Spinal cord (tissue), 10 donors: Measurements from ENCODE around the gene TANGO2. TPM values are rescaled to one million over a fixed set of nuclear protein-coding genes. Genes with fewer than 3 reads are reported as not detected.
A peak's percentile ranks its signal among the peaks of the same experiment; 100 is the strongest.

Source experiments
- DNase-seq, 6 donors: peaks; one replicate each; pipeline versions ENCODE4 v3.0.0 to v3.0.0-alpha.2; 2013 to 2015; ENCODE audit warnings: low spot score in 6 of 6, low read depth in 4 of 6
- H3K27ac ChIP-seq: one replicate; pipeline ENCODE4 v1.5.1; 2013; ENCODE audit warnings: low read depth, low read length, control low read depth
- H3K27me3 ChIP-seq: one replicate; pipeline ENCODE4 v1.6.1; 2013; ENCODE audit warnings: low read length; ENCODE audit not compliant: control insufficient read depth, insufficient read depth
- H3K36me3 ChIP-seq: one replicate; pipeline ENCODE4 v1.6.1; 2013; ENCODE audit warnings: low read length; ENCODE audit not compliant: control insufficient read depth, insufficient read depth
- H3K4me1 ChIP-seq: one replicate; pipeline ENCODE4 v1.6.1; 2013; ENCODE audit warnings: low read length; ENCODE audit not compliant: control insufficient read depth, insufficient read depth
- H3K4me3 ChIP-seq: one replicate; pipeline ENCODE4 v1.5.1; 2013; ENCODE audit warnings: low read depth, low read length, control low read depth
- H3K9me3 ChIP-seq: one replicate; pipeline ENCODE4 v1.6.1; 2013; ENCODE audit warnings: low read length; ENCODE audit not compliant: control insufficient read depth, insufficient read depth
- WGBS: methylation state at CpG from one replicate; pipeline ENCODE4 v1.1.5; 2013; ENCODE audit warnings: missing lambda C conversion rate; ENCODE audit not compliant: insufficient coverage; 5-methylcytosine and 5-hydroxymethylcytosine counted together
- polyA plus RNA-seq, 2 donors: library from polyadenylated mRNA; unstranded; fragments of 120-200 nt; gene quantifications; one replicate each; pipeline ENCODE4 v1.2.1, GENCODE V29; 2013; ENCODE audit not compliant: insufficient read length in 2 of 2
- total RNA-seq, 2 donors: library from RNA; depleted of rRNA in 1 of 2; stranded (reverse); fragments of 120-200 nt in 1 of 2; fragments of >200 nt in 1 of 2; gene quantifications; one replicate each; pipeline versions ENCODE4 v1.2.3 to v1.2.4, GENCODE V29; 2013 to 2014
- donor health status: healthy.

The TANGO2 gene
- total and polyA plus RNA-seq, 4 donors: 17.9 to 32.6 (median 23.3) TPM

DNA sequence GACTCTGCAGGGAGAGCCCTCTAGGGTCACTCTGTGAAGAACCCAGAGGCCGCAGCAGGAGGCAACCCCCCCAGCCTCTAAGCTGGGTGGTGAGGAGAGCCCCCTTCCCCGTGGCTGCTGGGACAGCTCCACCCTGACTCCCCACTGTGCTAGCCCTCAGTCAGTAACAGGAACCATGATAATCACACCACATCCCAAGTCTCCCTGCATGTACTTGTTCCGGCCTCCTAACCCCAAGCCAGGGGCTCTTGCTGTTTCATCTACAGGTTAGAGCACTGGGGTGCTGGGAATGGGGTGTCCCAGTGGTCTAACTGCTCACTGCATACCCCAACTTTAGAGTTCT lies 31.2 kb upstream of the TANGO2 start:
- H3K4me1 ChIP-seq: peaks cover 84% of the 10 kb centered on the region
- WGBS: 56% methylated on average over 2 of the region's 3 CpGs
- no peak overlapping the region for H3K4me3 ChIP-seq
- H3K9me3 ChIP-seq: no peaks in the 10 kb centered on the region
- no peak overlapping the region for H3K27ac ChIP-seq
- H3K36me3 ChIP-seq: peaks cover 63% of the 10 kb centered on the region
- H3K27me3 ChIP-seq: no peaks in the 10 kb centered on the region
- DNase-seq: no peak

DNA sequence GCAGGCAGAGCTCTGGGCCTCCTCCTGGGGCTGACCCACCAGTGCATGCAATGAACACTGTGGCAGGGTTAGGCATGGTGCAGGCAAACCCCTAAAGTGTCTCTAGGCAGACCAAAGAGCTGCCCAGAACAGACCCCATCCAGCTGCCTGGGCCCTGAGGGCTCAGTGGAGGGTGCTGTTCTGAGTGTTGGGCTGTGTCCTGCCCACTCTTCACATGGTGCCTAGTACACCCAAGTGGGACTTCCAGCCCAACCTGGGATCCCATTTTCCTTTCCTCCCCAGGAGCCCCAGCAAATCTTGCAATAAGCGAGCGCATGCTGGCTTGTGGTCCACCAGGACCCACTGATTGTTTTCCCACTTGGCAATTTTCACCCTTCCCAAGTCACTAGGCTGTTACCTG lies 30.7 kb upstream of the TANGO2 start:
- H3K4me1 ChIP-seq: peaks cover 79% of the 10 kb centered on the region
- H3K27me3 ChIP-seq: no peaks in the 10 kb centered on the region
- H3K4me3 ChIP-seq: no peak overlapping the region
- peaks cover 60% of the 10 kb centered on the region for H3K36me3 ChIP-seq
- H3K27ac ChIP-seq: no peak overlapping the region
- no peaks in the 10 kb centered on the region for H3K9me3 ChIP-seq
- DNase-seq: no peak
- 86% methylated on average over 2 of the region's 2 CpGs for WGBS

DNA sequence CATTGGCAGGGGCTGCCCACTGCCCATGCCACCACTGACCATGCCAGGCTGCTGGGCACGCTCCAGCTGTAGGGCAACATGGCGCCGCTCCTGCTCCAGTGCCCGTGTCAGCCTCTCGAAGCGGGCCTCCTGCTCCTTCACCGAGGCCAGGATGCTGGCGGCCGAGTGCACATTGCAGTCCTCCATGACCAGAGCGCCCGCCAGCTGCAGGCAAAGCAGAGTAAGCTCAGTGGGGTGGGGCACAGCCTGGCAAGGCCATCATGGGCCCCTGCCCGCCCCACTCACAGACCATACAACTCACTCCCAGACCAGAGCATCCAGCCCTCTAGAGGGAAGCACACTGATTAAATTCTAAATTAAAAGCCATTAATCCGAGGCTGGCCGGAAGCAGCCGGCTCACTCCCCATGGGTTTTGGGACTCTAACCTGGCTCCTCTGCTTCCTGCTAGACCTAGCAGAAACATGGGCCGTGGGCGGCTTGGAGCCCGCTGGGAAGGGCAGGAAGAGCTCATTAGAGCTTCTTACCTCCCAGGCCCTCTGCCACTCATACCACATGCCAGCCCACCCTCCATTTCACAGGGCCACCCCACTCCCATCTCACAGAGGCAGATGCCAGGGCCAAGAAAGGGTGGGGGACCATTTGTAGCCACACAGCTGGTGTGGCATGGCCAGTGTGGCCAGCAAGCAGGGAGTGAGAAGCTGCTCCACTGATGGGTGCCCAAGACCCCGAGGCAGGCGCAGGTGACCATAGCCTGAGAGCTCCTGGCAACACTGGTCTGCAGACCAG lies 30.1 kb upstream of the TANGO2 start:
- Histone ChIP-seq H3K4me3 (no peak overlapping the region), H3K27me3 (no peaks in the 10 kb centered on the region), H3K36me3 (peaks cover 60% of the 10 kb centered on the region), H3K9me3 (no peaks in the 10 kb centered on the region), H3K4me1 (peaks cover 79% of the 10 kb centered on the region), H3K27ac (peak overlapping the region; percentile 77)
- WGBS: 81% methylated on average over 20 of the region's 20 CpGs
- peak in 1 of 6 donors; percentile 68 for DNase-seq

DNA sequence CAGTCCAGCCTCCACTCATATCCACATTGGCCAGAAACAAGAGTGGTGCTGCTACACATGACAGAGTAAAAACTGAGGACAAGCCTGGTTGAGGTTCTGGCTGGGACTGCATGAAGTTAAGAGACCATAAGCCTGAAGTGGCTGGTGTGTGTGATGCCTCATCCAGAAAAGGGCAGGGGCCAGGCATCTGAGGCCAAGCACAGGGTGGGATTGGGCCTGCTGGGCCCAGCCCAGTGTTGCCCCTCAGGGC lies 29.6 kb upstream of the TANGO2 start:
- no peak overlapping the region for H3K4me3 ChIP-seq
- H3K9me3 ChIP-seq: no peaks in the 10 kb centered on the region
- peak overlapping the region; percentile 77 for H3K27ac ChIP-seq
- H3K4me1 ChIP-seq: peaks cover 79% of the 10 kb centered on the region
- H3K36me3 ChIP-seq: peaks cover 63% of the 10 kb centered on the region
- no peaks in the 10 kb centered on the region for H3K27me3 ChIP-seq
- no peak for DNase-seq

DNA sequence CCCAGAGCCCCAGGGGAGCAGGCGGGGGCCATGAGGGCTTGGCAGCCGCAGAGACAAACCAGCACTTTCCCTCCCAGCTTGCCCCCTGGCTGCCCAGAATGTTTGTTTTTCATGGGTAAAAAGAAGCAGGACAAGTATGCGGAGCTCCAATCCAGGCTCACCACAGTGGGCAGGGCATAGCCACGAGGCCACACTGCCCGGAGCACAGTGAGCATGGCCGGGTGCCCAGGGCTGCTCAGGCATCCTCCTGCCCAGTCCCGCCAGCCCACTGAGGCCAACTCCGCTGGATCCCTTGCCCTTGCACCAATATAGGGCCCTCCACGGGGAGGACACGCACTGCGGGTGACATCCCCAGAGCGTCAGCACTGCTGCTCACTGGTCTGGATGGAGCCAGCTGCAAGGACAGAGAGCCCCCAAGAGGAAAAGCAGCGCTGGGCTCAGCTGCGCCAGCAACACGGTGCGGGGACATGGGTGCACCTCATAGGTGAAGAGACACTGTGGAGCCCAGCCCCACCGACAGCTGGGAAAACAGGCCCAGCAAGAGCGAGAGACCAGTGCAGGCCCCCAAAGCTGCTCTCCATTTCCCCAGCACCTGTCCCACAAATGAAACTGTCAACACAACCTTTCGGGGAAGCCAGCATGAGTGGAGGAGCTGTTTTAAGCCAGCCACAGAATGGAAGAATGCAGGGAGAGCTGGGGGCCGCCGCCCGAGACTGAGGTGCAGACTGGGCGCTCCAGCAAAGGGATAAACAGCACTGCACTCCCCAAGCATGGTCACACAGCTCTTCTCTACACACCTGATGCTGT lies 29.1 kb upstream of the TANGO2 start:
- 64% methylated on average over 17 of the region's 23 CpGs for WGBS
- Histone ChIP-seq H3K4me1 (peaks cover 79% of the 10 kb centered on the region), H3K36me3 (peaks cover 63% of the 10 kb centered on the region)

DNA sequence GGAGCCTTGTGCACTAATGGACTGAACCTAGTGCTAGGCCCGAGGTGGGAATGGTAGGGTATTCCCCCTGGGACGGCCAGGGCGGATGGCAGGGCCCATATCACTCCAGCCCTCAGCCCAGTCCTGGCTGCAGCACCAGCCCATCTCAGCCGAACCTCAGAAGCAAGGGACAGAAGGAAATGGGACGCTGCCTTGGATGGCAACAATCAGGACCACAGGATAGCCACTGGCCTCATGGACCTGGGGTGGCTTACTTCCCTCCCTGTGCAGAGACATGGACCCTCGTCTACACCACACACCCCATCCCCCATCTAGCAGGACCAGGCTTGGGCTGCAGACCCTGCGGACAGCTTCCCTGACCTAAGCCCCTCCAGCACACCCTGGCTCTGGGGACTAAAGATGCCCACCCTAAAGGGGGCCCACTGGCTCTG lies 28.4 kb upstream of the TANGO2 start:
- Histone ChIP-seq H3K36me3 (peaks cover 63% of the 10 kb centered on the region), H3K4me3 (no peak overlapping the region), H3K27ac (no peak overlapping the region), H3K4me1 (peaks cover 82% of the 10 kb centered on the region), H3K27me3 (no peaks in the 10 kb centered on the region), H3K9me3 (no peaks in the 10 kb centered on the region)
- WGBS: 93% methylated on average over 6 of the region's 7 CpGs
- no peak for DNase-seq

More for the DNA sequence above, 29.1 kb upstream of the TANGO2 start:
- Histone ChIP-seq H3K27ac (peak overlapping the region; percentile 77), H3K9me3 (no peaks in the 10 kb centered on the region), H3K4me3 (no peak overlapping the region), H3K27me3 (no peaks in the 10 kb centered on the region)
- peak in 1 of 6 donors; percentile 50 for DNase-seq

DNA sequence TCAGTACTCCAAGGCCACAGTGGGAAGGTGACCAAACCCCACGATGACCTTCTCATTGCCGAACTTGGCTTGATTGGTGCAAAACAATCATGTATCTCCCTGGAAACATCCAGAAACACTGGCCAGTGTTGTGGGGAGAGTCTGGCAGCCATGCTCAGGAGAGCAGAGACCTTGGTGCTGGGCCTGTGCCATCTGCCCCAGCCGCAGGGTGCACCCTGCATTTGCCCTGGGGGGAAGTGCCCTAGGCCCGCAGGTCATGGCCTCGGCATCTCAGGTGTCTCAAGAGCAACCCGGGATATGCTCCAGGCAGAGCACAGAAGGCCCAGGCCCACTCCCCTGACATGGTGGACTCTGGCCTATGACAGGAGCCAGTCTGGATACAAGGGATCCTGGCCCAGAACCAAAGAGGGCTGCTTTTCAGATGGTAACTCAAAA lies 28.0 kb upstream of the TANGO2 start:
- Histone ChIP-seq H3K27ac (peak overlapping the region; percentile 25), H3K27me3 (no peaks in the 10 kb centered on the region), H3K36me3 (peaks cover 63% of the 10 kb centered on the region), H3K4me1 (peaks cover 82% of the 10 kb centered on the region), H3K9me3 (no peaks in the 10 kb centered on the region), H3K4me3 (no peak overlapping the region)
- WGBS: 86% methylated on average over 6 of the region's 6 CpGs
- DNase-seq: no peak

DNA sequence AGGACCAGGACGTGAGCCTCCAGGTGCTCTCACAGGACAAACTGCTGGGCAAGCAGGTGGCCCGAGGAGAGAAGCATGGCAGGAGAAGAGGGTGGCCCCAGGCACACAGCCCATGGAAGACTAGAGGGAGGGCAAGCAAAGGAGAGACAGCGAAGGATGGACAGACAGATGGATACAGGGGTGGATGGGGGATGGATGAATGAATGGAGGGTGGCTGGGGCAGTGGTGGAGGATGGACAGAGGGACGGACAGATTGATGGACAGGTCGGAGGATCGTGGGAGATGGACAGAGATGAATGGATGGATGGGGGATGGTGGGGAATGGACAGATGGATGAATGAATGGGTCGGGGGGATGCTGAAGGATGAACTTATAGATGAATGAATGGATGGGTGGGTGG lies 27.0 kb upstream of the TANGO2 start:
- peaks cover 58% of the 10 kb centered on the region for H3K36me3 ChIP-seq
- H3K9me3 ChIP-seq: no peaks in the 10 kb centered on the region
- H3K4me1 ChIP-seq: peaks cover 82% of the 10 kb centered on the region
- no peaks in the 10 kb centered on the region for H3K27me3 ChIP-seq
- no peak overlapping the region for H3K4me3 ChIP-seq
- WGBS: 95% methylated on average over 7 of the region's 7 CpGs
- no peak overlapping the region for H3K27ac ChIP-seq
- DNase-seq: no peak

DNA sequence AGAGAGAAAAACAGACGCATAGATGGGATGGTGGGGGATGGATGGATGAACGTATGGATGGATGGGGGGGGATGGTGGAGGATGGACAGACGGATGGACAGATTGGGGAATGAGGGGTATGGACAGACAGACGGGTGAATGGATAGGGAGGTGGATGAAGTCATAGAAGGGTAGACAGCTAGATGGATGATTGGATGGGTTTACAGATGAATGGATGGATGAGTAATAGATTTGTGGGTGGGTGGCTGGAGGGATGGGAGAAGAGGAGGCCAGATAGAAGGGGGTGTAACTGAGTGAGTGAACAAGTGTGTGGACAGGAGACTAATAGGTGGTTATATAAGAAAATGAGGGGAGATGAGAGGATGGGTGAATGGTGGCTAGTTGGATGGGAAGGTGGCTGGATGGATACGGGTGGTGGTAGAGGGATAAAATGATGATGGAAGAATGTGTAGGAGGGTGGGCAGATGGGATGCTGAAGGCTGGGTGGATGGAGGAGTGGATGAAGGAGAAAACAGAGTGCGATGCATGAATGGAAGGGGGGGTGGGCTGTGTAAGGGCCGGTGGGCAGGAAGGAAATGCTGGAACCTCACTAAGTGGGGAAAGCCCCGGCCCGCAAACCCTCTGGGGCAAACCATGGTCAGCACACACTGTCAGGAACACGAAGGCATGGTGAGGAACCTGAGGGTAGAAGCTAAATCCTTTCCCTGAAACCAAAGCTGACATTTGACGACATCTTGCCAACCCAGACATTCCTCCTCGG lies 25.9 kb upstream of the TANGO2 start:
- H3K27ac ChIP-seq: peak overlapping the region; percentile 84
- WGBS: 90% methylated on average over 11 of the region's 12 CpGs
- DNase-seq: no peak
- peaks cover 85% of the 10 kb centered on the region for H3K4me1 ChIP-seq
- no peaks in the 10 kb centered on the region for H3K9me3 ChIP-seq
- H3K27me3 ChIP-seq: no peaks in the 10 kb centered on the region
- H3K36me3 ChIP-seq: peaks cover 47% of the 10 kb centered on the region
- H3K4me3 ChIP-seq: no peak overlapping the region
